Measurements from ENCODE around the gene ANTXR2. TPM values are rescaled to one million over a fixed set of nuclear protein-coding genes. Genes with fewer than 3 reads are reported as not detected.
A peak's percentile ranks its signal among the peaks of the same experiment; 100 is the strongest.

ANTXR2 gene
- total RNA-seq, 4 donors from 2014 or later = 319 to 518 (median 329) TPM

GRCh38 chr4:80024335-80024734, 48.7 kb downstream of the ANTXR2 start:
- H3K36me3 ChIP-seq = peaks cover 24 to 88% (median 33%) of the 10 kb centered on the region in 4 donors
- H3K9me3 ChIP-seq = no peaks in the 10 kb centered on the region
- TF ChIP-seq EP300 (IDR thresholded peaks at IDR 0.05) (no peak), POLR2A (IDR thresholded peaks at IDR 0.05; ENCODE audit: low read depth) (no peak), CTCF (IDR thresholded peaks at IDR 0.05) (no peak), POLR2AphosphoS5 (IDR thresholded peaks at IDR 0.05) (no peak)
- peaks cover 0 to 43% (median 25%) of the 10 kb centered on the region in 4 donors for H3K4me1 ChIP-seq
- H3K4me3 ChIP-seq = no peak overlapping the region
- H3K27me3 ChIP-seq = no peaks in the 10 kb centered on the region
- no peak for DNase-seq (ENCODE audit: extremely low spot score)
- intact Hi-C loops (cut with DNase I) = no loop called here
- peak overlapping the region in 1 of 4 donors; percentile 19 for H3K27ac ChIP-seq (replicated peaks in 1 of 4)
- 100% methylated on average over 1 of the region's 1 CpG for WGBS

GRCh38 chr4:80022282-80022681, 50.7 kb downstream of the ANTXR2 start:
- Histone ChIP-seq H3K27ac (replicated peaks in 1 of 4) (no peak overlapping the region), H3K36me3 (peaks cover 28 to 88% (median 44%) of the 10 kb centered on the region in 4 donors), H3K4me3 (no peak overlapping the region), H3K9me3 (no peaks in the 10 kb centered on the region), H3K4me1 (peaks cover 0 to 27% (median 12%) of the 10 kb centered on the region in 4 donors), H3K27me3 (no peaks in the 10 kb centered on the region)
- whole genome bisulfite sequencing = 97% methylated on average over 3 of the region's 3 CpGs
- no peak for TF ChIP-seq POLR2A (IDR thresholded peaks at IDR 0.05; ENCODE audit: low read depth)
- TF ChIP-seq EP300 (IDR thresholded peaks at IDR 0.05) = no peak
- TF ChIP-seq POLR2AphosphoS5 (IDR thresholded peaks at IDR 0.05) = no peak
- no peak for TF ChIP-seq CTCF (IDR thresholded peaks at IDR 0.05)
- DNase-seq (ENCODE audit: extremely low spot score) = no peak
- intact Hi-C loops (cut with DNase I) = no loop called here

- TF ChIP-seq CTCF (IDR thresholded peaks at IDR 0.05) = no peak
- peak in 1 of 2 donors; percentile 10 for TF ChIP-seq POLR2AphosphoS5 (IDR thresholded peaks at IDR 0.05)
- no peak overlapping the region for H3K4me3 ChIP-seq
- no peak for DNase-seq (ENCODE audit: extremely low spot score)
- H3K36me3 ChIP-seq = peaks cover 9 to 83% (median 45%) of the 10 kb centered on the region in 4 donors
- H3K27me3 ChIP-seq = no peaks in the 10 kb centered on the region
- H3K27ac ChIP-seq (replicated peaks in 1 of 4) = peak overlapping the region in 2 of 4 donors; percentile 13 to 16
- WGBS = 81% methylated on average over 2 of the region's 2 CpGs
- H3K9me3 ChIP-seq = no peaks in the 10 kb centered on the region
- intact Hi-C loops (cut with DNase I) = no loop called here
- peaks cover 0 to 50% (median 29%) of the 10 kb centered on the region in 4 donors for H3K4me1 ChIP-seq
These were observed 55.7 kb downstream of the ANTXR2 start for GRCh38 chr4:80017125-80017854.

DNA sequence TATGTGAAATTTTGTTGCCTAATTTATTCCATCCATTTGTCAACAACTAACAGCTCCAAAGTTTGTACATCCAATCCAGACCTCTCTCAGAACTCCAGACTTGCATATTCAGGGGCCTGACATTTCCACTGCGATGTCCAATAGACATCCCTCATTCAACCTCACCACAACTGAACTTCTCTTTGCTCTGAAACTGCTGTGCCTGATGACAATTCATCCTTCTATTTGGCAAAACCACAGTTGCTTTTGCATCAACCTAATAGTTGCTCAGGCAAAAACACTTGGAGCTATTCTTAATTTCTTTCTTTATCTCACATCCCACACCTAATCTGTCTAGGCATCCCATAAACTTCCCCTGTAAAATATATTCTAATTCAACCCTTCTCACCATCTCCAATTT, 56.5 kb downstream of the ANTXR2 start:
- intact Hi-C loops (cut with DNase I) = no loop called here
- no peak for DNase-seq (ENCODE audit: extremely low spot score)

GRCh38 chr4:80015407-80016189, 57.4 kb downstream of the ANTXR2 start:
- peaks cover 0 to 57% (median 39%) of the 10 kb centered on the region in 4 donors for H3K4me1 ChIP-seq
- H3K36me3 ChIP-seq = peaks cover 9 to 74% (median 45%) of the 10 kb centered on the region in 4 donors
- no peaks in the 10 kb centered on the region for H3K9me3 ChIP-seq
- H3K27ac ChIP-seq (replicated peaks in 1 of 4) = peak overlapping the region in 2 of 4 donors; percentile 8 to 38
- intact Hi-C loops (cut with DNase I) = no loop called here
- no peak for DNase-seq (ENCODE audit: extremely low spot score)
- no peak overlapping the region for H3K4me3 ChIP-seq
- WGBS = 95% methylated on average over 2 of the region's 2 CpGs
- H3K27me3 ChIP-seq = no peaks in the 10 kb centered on the region
- no peak for TF ChIP-seq CTCF (IDR thresholded peaks at IDR 0.05)
- no peak for TF ChIP-seq EP300 (IDR thresholded peaks at IDR 0.05)
- TF ChIP-seq POLR2A (IDR thresholded peaks at IDR 0.05; ENCODE audit: low read depth) = no peak
- no peak for TF ChIP-seq POLR2AphosphoS5 (IDR thresholded peaks at IDR 0.05)

More for the DNA sequence above, 56.5 kb downstream of the ANTXR2 start:
- Histone ChIP-seq H3K9me3 (no peaks in the 10 kb centered on the region), H3K4me3 (no peak overlapping the region), H3K4me1 (peaks cover 0 to 53% (median 37%) of the 10 kb centered on the region in 4 donors), H3K27me3 (no peaks in the 10 kb centered on the region), H3K36me3 (peaks cover 9 to 75% (median 45%) of the 10 kb centered on the region in 4 donors), H3K27ac (replicated peaks in 1 of 4) (peak overlapping the region in 1 of 4 donors; percentile 13)
- TF ChIP-seq POLR2AphosphoS5 (IDR thresholded peaks at IDR 0.05) = peak in 1 of 2 donors; percentile 37
- TF ChIP-seq POLR2A (IDR thresholded peaks at IDR 0.05; ENCODE audit: low read depth) = no peak
- WGBS = 96% methylated on average over 1 of the region's 1 CpG

Measured in esophagus muscularis mucosa (tissue), 4 donors.